GM12878 (cell line): ENCODE data around the gene GLG1. TPM values are rescaled to one million over a fixed set of nuclear protein-coding genes. Genes with fewer than 3 reads are reported as not detected.

ENCODE experiments used
- ATAC-seq: fragments of 200-7000 bp; cut with Tn5 transposase; 3 replicates; pipeline ENCODE4 v1.9.1; 2020; ENCODE audit warnings: mild to moderate bottlenecking, moderate library complexity
- BruUV-seq: library from RNA; stranded (reverse); fragments of 400-500 nt; replicated peaks from 2 replicates; lab custom pipeline; 2021; lab: Mats Ljungman, UMichigan
- CTCF ChIA-PET: fragments of 300-600 bp; sonication (Branson Sonifier 250); formaldehyde crosslinking; extraction: SDS; loops from one replicate; lab custom pipeline; 2021; ENCODE audit warnings: inconsistent platforms; lab: Yijun Ruan, JAX
- POLR2A ChIA-PET: fragments of 350-600 bp; formaldehyde crosslinking; extraction: SDS; loops from one replicate; lab custom pipeline; 2021; ENCODE audit warnings: inconsistent platforms; lab: Charles Lee
- RAD21 ChIA-PET: fragments of 300-600 bp; sonication (Branson Sonifier 250); formaldehyde crosslinking; loops from one replicate; lab custom pipeline; 2023; ENCODE audit warnings: antibody characterized with exemption; ENCODE audit not compliant: unreplicated experiment; lab: Charles Lee
- SMC1A ChIA-PET: fragments of 300-600 bp; sonication (Branson Sonifier 250); formaldehyde crosslinking; loops from one replicate; lab custom pipeline; 2023; ENCODE audit not compliant: unreplicated experiment, uncharacterized antibody; lab: Charles Lee
- DNase-seq: peaks from one replicate; pipeline ENCODE4 v3.0.0-alpha.2; 2011; ENCODE audit warnings: low read depth, low spot score
- FAIRE-seq: peaks from 3 replicates; lab custom pipeline; 2011; peaks lifted over from hg19 to GRCh38; lab: Jason Lieb, UNC
- H2AFZ ChIP-seq: 2 replicates; pipeline ENCODE4 v1.6.0; 2011; ENCODE audit warnings: low read depth, low read length, control low read depth; ENCODE audit not compliant: control insufficient read depth
- H3K27ac ChIP-seq: 2 replicates; pipeline ENCODE4 v1.5.1; 2011; ENCODE audit warnings: control low read depth; ENCODE audit not compliant: control insufficient read depth, insufficient read depth
- H3K27me3 ChIP-seq, 2 experiments: replicated peaks in 1 of 2; 2 replicates each; pipeline versions ENCODE4 v1.6.0 to v1.6.1; 2011; ENCODE audit warnings: low read length in 1 of 2; ENCODE audit not compliant: control insufficient read depth in 2 of 2, insufficient read depth in 2 of 2
- H3K36me3 ChIP-seq, 2 experiments: 2 replicates each; pipeline ENCODE4 v1.5.1; 2011; ENCODE audit warnings: low read length in 1 of 2; ENCODE audit not compliant: control insufficient read depth in 2 of 2, insufficient read depth in 2 of 2
- H3K4me1 ChIP-seq: 2 replicates; pipeline ENCODE4 v1.6.1; 2011; ENCODE audit warnings: mild to moderate bottlenecking, low read length, moderate library complexity, mixed read lengths; ENCODE audit not compliant: control insufficient read depth, insufficient read depth
- H3K4me2 ChIP-seq: 2 replicates; pipeline ENCODE4 v1.6.0; 2011; ENCODE audit warnings: control low read depth; ENCODE audit not compliant: control insufficient read depth, insufficient read depth
- H3K4me3 ChIP-seq: fragments of 200-600 bp; sonication (generic); 2 replicates; pipeline ENCODE4 v1.5.1; 2016
- H3K79me2 ChIP-seq: 2 replicates; pipeline ENCODE4 v1.6.0; 2011; ENCODE audit warnings: low read length; ENCODE audit not compliant: control insufficient read depth, insufficient read depth
- H3K9ac ChIP-seq: 2 replicates; pipeline ENCODE4 v1.8.0; 2011; ENCODE audit warnings: low read length, control low read depth, mixed read lengths; ENCODE audit not compliant: control insufficient read depth, insufficient read depth
- H3K9me3 ChIP-seq: replicated peaks from 3 replicates; pipeline ENCODE4 v1.5.1; 2011; ENCODE audit warnings: mild to moderate bottlenecking, low read length; ENCODE audit not compliant: control insufficient read depth, insufficient read depth
- H4K20me1 ChIP-seq: 2 replicates; pipeline ENCODE4 v1.6.0; 2011; ENCODE audit not compliant: control insufficient read depth, insufficient read depth
- ESRRA ChIP-seq: IDR thresholded peaks from 2 replicates; pipeline ENCODE4 v1.6.1; 2012; ENCODE audit warnings: mild to moderate bottlenecking, low read length, improper control_type of control experiment
- GABPA ChIP-seq: IDR thresholded peaks from 2 replicates; pipeline ENCODE4 v1.6.1; 2014; ENCODE audit warnings: antibody characterized with exemption, low read depth, mild to moderate bottlenecking, inconsistent platforms
- GATAD2B ChIP-seq: fragments of 450-650 bp; conservative IDR thresholded peaks from 2 replicates; pipeline ENCODE4 v1.6.1; 2017; ENCODE audit warnings: low read depth, mild to moderate bottlenecking, moderate library complexity
- KLF5 ChIP-seq: fragments of 450-650 bp; IDR thresholded peaks from 2 replicates; pipeline ENCODE4 v1.6.1; 2014; ENCODE audit warnings: mild to moderate bottlenecking; ENCODE audit not compliant: partially characterized antibody
- MEF2B ChIP-seq: fragments of 450-650 bp; IDR thresholded peaks from 2 replicates; pipeline ENCODE4 v1.6.1; 2018; ENCODE audit warnings: mild to moderate bottlenecking, moderate library complexity; ENCODE audit not compliant: partially characterized antibody, poor library complexity, severe bottlenecking
- NFXL1 ChIP-seq: fragments of 450-650 bp; IDR thresholded peaks from 2 replicates; pipeline ENCODE4 v1.6.1; 2017; ENCODE audit warnings: antibody characterized with exemption, mild to moderate bottlenecking, borderline replicate concordance
- NR2C1 ChIP-seq: fragments of 450-650 bp; IDR thresholded peaks from 2 replicates; pipeline ENCODE4 v1.6.1; 2017; ENCODE audit warnings: antibody characterized with exemption, mild to moderate bottlenecking, moderate library complexity
- NR2C2 ChIP-seq: IDR thresholded peaks from 2 replicates; pipeline ENCODE4 v1.6.1; 2011; ENCODE audit warnings: borderline replicate concordance, low read depth; ENCODE audit not compliant: control insufficient read depth, insufficient read length
- PAX8 ChIP-seq: fragments of 450-650 bp; IDR thresholded peaks from 2 replicates; pipeline ENCODE4 v1.6.1; 2017; ENCODE audit warnings: mild to moderate bottlenecking, moderate library complexity
- POU2F2 ChIP-seq: IDR thresholded peaks from 3 replicates; pipeline ENCODE4 v1.6.1; 2011; ENCODE audit warnings: low read depth, mild to moderate bottlenecking, low read length, borderline replicate concordance
- RUNX3 ChIP-seq: IDR thresholded peaks from 2 replicates; pipeline ENCODE4 v1.6.1; 2012; ENCODE audit warnings: low read length, inconsistent platforms
- SMAD5 ChIP-seq: IDR thresholded peaks from 2 replicates; pipeline ENCODE4 v1.6.1; 2016; ENCODE audit warnings: antibody characterized with exemption, low read depth
- SREBF1 ChIP-seq: IDR thresholded peaks from 2 replicates; pipeline ENCODE4 v1.6.1; 2012; ENCODE audit warnings: mild to moderate bottlenecking, low read length
- TBL1XR1 ChIP-seq: IDR thresholded peaks from 2 replicates; pipeline ENCODE4 v1.6.1; 2012; ENCODE audit warnings: low read depth, low read length, improper control_type of control experiment
- ZNF384 ChIP-seq: IDR thresholded peaks from 2 replicates; pipeline ENCODE4 v1.6.1; 2012; ENCODE audit warnings: low read depth, mild to moderate bottlenecking, low read length, improper control_type of control experiment, borderline replicate concordance
- WGBS: methylation state at CpG from one replicate; pipeline ENCODE4 v1.1.6; 2016; ENCODE audit warnings: low lambda C conversion rate; ENCODE audit not compliant: insufficient replicate concordance, insufficient coverage; ENCODE audit errors: missing lambda C conversion rate; 5-methylcytosine and 5-hydroxymethylcytosine counted together
- in situ Hi-C: fragments of 300-500 bp; cut with MboI; formaldehyde crosslinking; loops from 9 replicates; pipeline ENCODE4 v1.14.3; 2018; ENCODE audit warnings: mixed read lengths
- intact Hi-C: fragments of 100-400 bp; cut with micrococcal nuclease; formaldehyde crosslinking; loops from one replicate; pipeline ENCODE4 v1.14.2; 2022; ENCODE audit not compliant: unreplicated experiment
- polyA plus RNA-seq, 11 experiments: library from polyadenylated mRNA; depleted of rRNA in 4 of 11; unstranded in 6 of 11; stranded (reverse) in 5 of 11; fragments of >200 nt; fragmentation: Nextera tagmentation in 4 of 11; fragmentation: Illumina TruSeq in 1 of 11; extraction: Ambion mirVana in 4 of 11; extraction: Trizol in 1 of 11; gene quantifications; 1 replicate in 1 of 11; 2 replicates in 10 of 11; pipeline versions ENCODE4 v1.2.1 to v1.2.3, GENCODE V29; 2011 to 2016; ENCODE audit warnings: inconsistent platforms in 2 of 11, missing spikeins in 2 of 11, low read depth in 1 of 11
- total RNA-seq, 4 experiments: library from RNA; depleted of rRNA in 3 of 4; stranded (reverse); fragments of >200 nt in 3 of 4; fragmentation: Illumina TruSeq in 1 of 4; extraction: Trizol in 1 of 4; gene quantifications; 2 replicates each; pipeline versions ENCODE4 v1.2.1 to v1.2.3, GENCODE V29; 2013 to 2021
- TF ChIP-seq, protein P1 (sequence below): fragments of 450-650 bp; formaldehyde crosslinking; IDR thresholded peaks from 2 replicates; pipeline ENCODE4 v1.5.0; 2022; ENCODE audit warnings: mild to moderate bottlenecking, missing genetic modification characterization

Gene GLG1
- total and polyA plus RNA-seq, 10 of the 15 experiments (the other 5 are each of a cell fraction or from before 2014, with no cell fraction given) = 7.6 to 49.4 (median 28.2) TPM

DNA sequence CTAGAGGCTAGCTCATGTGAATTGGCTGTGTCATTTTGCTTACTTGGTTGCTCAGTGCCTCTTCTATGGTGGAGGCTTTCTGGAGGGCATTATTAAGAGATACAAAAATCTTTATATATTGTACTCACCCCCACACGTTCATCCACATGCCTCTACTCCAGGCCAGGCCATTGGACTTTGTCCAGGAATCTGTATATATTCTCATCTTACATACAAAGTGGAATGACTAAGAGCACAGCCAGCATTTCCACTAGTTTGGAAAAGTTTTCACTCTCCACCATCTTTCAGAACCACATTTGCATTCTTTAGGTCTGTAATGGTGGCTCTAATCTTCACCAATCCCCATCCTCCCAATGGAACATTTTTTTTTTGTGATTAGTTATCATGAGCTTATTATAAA lies 4.8 kb upstream of the GLG1 start:
- H4K20me1 ChIP-seq = no peaks in the 10 kb centered on the region
- ChIA-PET RAD21 (no interaction called here), SMC1A (interaction anchor here (0.6 to 0.7 kb wide), 2 partner anchors 13 to 23 kb away, joined by 3 to 4 read pairs; no protein-coding TSS in a partner anchor), POLR2A (interaction anchor here (0.6 kb wide), 1 partner anchor 254 kb away, joined by 3 read pairs; no protein-coding TSS in a partner anchor), CTCF (interaction anchor here (1.2 kb wide), 1 partner anchor 11 kb away, joined by 4 read pairs; no protein-coding TSS in a partner anchor)
- no peaks in the 10 kb centered on the region for H3K36me3 ChIP-seq
- WGBS = 89% methylated on average over 1 of the region's 1 CpG
- H3K4me2 ChIP-seq = no peak overlapping the region
- H3K79me2 ChIP-seq = peaks cover 2% of the 10 kb centered on the region
- no TSS peak for BruUV-seq
- H3K27ac ChIP-seq = no peak overlapping the region
- TF ChIP-seq GABPA = no peak
- TF ChIP-seq NFXL1 = no peak
- TF ChIP-seq RUNX3 = no peak
- TF ChIP-seq ESRRA = no peak
- TF ChIP-seq SMAD5 = no peak
- TF ChIP-seq MEF2B = no peak
- no peak for TF ChIP-seq PAX8
- no peak for TF ChIP-seq SREBF1
- TF ChIP-seq KLF5 = no peak
- TF ChIP-seq TBL1XR1 = no peak
- TF ChIP-seq, protein P1, sequence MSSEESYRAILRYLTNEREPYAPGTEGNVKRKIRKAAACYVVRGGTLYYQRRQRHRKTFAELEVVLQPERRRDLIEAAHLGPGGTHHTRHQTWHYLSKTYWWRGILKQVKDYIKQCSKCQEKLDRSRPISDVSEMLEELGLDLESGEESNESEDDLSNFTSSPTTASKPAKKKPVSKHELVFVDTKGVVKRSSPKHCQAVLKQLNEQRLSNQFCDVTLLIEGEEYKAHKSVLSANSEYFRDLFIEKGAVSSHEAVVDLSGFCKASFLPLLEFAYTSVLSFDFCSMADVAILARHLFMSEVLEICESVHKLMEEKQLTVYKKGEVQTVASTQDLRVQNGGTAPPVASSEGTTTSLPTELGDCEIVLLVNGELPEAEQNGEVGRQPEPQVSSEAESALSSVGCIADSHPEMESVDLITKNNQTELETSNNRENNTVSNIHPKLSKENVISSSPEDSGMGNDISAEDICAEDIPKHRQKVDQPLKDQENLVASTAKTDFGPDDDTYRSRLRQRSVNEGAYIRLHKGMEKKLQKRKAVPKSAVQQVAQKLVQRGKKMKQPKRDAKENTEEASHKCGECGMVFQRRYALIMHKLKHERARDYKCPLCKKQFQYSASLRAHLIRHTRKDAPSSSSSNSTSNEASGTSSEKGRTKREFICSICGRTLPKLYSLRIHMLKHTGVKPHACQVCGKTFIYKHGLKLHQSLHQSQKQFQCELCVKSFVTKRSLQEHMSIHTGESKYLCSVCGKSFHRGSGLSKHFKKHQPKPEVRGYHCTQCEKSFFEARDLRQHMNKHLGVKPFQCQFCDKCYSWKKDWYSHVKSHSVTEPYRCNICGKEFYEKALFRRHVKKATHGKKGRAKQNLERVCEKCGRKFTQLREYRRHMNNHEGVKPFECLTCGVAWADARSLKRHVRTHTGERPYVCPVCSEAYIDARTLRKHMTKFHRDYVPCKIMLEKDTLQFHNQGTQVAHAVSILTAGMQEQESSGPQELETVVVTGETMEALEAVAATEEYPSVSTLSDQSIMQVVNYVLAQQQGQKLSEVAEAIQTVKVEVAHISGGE = no peak
- no peak for TF ChIP-seq GATAD2B
- no peak for TF ChIP-seq NR2C2
- no peak for TF ChIP-seq NR2C1
- no peak for TF ChIP-seq POU2F2
- TF ChIP-seq ZNF384 = no peak
- no peak overlapping the region for H3K9ac ChIP-seq
- H3K4me1 ChIP-seq = no peaks in the 10 kb centered on the region
- ATAC-seq = no peak
- H3K27me3 ChIP-seq = no peaks in the 10 kb centered on the region
- H3K9me3 ChIP-seq = no peaks in the 10 kb centered on the region
- in situ Hi-C loops = no loop called here
- DNase-seq = no peak
- FAIRE-seq = no peak
- no peak overlapping the region for H3K4me3 ChIP-seq
- no peak overlapping the region for H2AFZ ChIP-seq
- intact Hi-C loops = no loop called here
